IPS-18a (cell line): ENCODE measurements around the gene BAZ1B.
"Not testable (repeated sequence)": the region's sequence is repeated elsewhere in the genome, so short reads cannot be mapped to it uniquely, and the experiment has no call there.

Experiments
- H3K27ac ChIP-seq: one replicate; pipeline ENCODE4 v1.5.1; 2013; ENCODE audit warnings: low read length
- H3K27me3 ChIP-seq: one replicate; pipeline ENCODE4 v1.6.1; 2013; ENCODE audit warnings: mild to moderate bottlenecking, low read length; ENCODE audit not compliant: control insufficient read depth, insufficient read depth
- H3K36me3 ChIP-seq: one replicate; pipeline ENCODE4 v1.6.1; 2013; ENCODE audit warnings: low read depth, low read length; ENCODE audit not compliant: control insufficient read depth
- H3K4me1 ChIP-seq: one replicate; pipeline ENCODE4 v1.6.1; 2013; ENCODE audit warnings: low read depth, low read length; ENCODE audit not compliant: control insufficient read depth
- H3K4me3 ChIP-seq: one replicate; pipeline ENCODE4 v1.5.1; 2013; ENCODE audit warnings: low read length
- H3K9ac ChIP-seq: one replicate; pipeline ENCODE4 v1.6.1; 2013; ENCODE audit warnings: mild to moderate bottlenecking, low read length, moderate library complexity
- H3K9me3 ChIP-seq: one replicate; pipeline ENCODE4 v1.6.1; 2013; ENCODE audit warnings: low read depth, low read length; ENCODE audit not compliant: control insufficient read depth

The BAZ1B gene

GRCh38 chr7:73418113-73418703 is 103.9 kb downstream of the BAZ1B start:
- H3K27ac ChIP-seq, result no peak overlapping the region
- no peaks in the 10 kb centered on the region for H3K36me3 ChIP-seq
- no peaks in the 10 kb centered on the region for H3K27me3 ChIP-seq
- H3K4me3 ChIP-seq, result no peak overlapping the region
- no peak overlapping the region for H3K9ac ChIP-seq
- no peaks in the 10 kb centered on the region for H3K4me1 ChIP-seq
- no peaks in the 10 kb centered on the region for H3K9me3 ChIP-seq

- not testable (repeated sequence) for H3K36me3 ChIP-seq, H3K27me3 ChIP-seq, H3K4me3 ChIP-seq, H3K9ac ChIP-seq, H3K27ac ChIP-seq, H3K4me1 ChIP-seq, H3K9me3 ChIP-seq
Measured at GRCh38 chr7:73410541-73411131, 111.5 kb downstream of the BAZ1B start.

GRCh38 chr7:73404860-73405259 is 117.2 kb downstream of the BAZ1B start:
- H3K4me1 ChIP-seq, H3K36me3 ChIP-seq, H3K27ac ChIP-seq, H3K27me3 ChIP-seq, H3K9me3 ChIP-seq, H3K4me3 ChIP-seq, H3K9ac ChIP-seq: not testable (repeated sequence)

- not testable (repeated sequence) for H3K4me3 ChIP-seq, H3K9me3 ChIP-seq, H3K27me3 ChIP-seq, H3K4me1 ChIP-seq, H3K27ac ChIP-seq, H3K36me3 ChIP-seq, H3K9ac ChIP-seq
Measured at GRCh38 chr7:73399185-73400050, 122.7 kb downstream of the BAZ1B start.

- Histone ChIP-seq H3K27me3 (no peaks in the 10 kb centered on the region), H3K9ac (peak overlapping the region; percentile 45), H3K4me1 (no peaks in the 10 kb centered on the region), H3K36me3 (no peaks in the 10 kb centered on the region), H3K4me3 (peak overlapping the region; percentile 69), H3K9me3 (no peaks in the 10 kb centered on the region), H3K27ac (no peak overlapping the region)
Measured at GRCh38 chr7:73397521-73398281, 124.4 kb downstream of the BAZ1B start.

- H3K27ac ChIP-seq, result no peak overlapping the region
- H3K27me3 ChIP-seq, result no peaks in the 10 kb centered on the region
- no peaks in the 10 kb centered on the region for H3K36me3 ChIP-seq
- H3K4me3 ChIP-seq, result no peak overlapping the region
- H3K4me1 ChIP-seq, result peaks cover 5% of the 10 kb centered on the region
- no peaks in the 10 kb centered on the region for H3K9me3 ChIP-seq
- no peak overlapping the region for H3K9ac ChIP-seq
Measured at GRCh38 chr7:73395538-73396503, 126.3 kb downstream of the BAZ1B start.

- Histone ChIP-seq H3K27ac (no peak overlapping the region), H3K9me3 (no peaks in the 10 kb centered on the region), H3K4me3 (no peak overlapping the region), H3K9ac (no peak overlapping the region), H3K4me1 (peaks cover 5% of the 10 kb centered on the region), H3K27me3 (peaks cover 4% of the 10 kb centered on the region), H3K36me3 (no peaks in the 10 kb centered on the region)
Measured at GRCh38 chr7:73394422-73394821, 127.7 kb downstream of the BAZ1B start.

- peaks cover 4% of the 10 kb centered on the region for H3K27me3 ChIP-seq
- H3K9me3 ChIP-seq, result peaks cover 7% of the 10 kb centered on the region
- no peak overlapping the region for H3K4me3 ChIP-seq
- H3K27ac ChIP-seq, result no peak overlapping the region
- H3K36me3 ChIP-seq, result no peaks in the 10 kb centered on the region
- peaks cover 5% of the 10 kb centered on the region for H3K4me1 ChIP-seq
- no peak overlapping the region for H3K9ac ChIP-seq
Measured at GRCh38 chr7:73391396-73391795, 130.7 kb downstream of the BAZ1B start.
